RWPE1 (cell line): Measurements from ENCODE around the gene FMO5.
"Not testable (repeated sequence)": the region's sequence is repeated elsewhere in the genome, so short reads cannot be mapped to it uniquely, and the experiment has no call there.

Experiments
- CTCF ChIA-PET: fragments of 350-600 bp; sonication (Branson Sonifier 250); formaldehyde crosslinking; extraction: SDS; loops from one replicate; lab custom pipeline; 2021; lab: Yijun Ruan, JAX
- POLR2A ChIA-PET: fragments of 400-600 bp; formaldehyde crosslinking; extraction: SDS; loops from one replicate; lab custom pipeline; 2020; ENCODE audit warnings: antibody characterized with exemption; ENCODE audit not compliant: low non-redundant PET; lab: Yijun Ruan, JAX
- DNase-seq: peaks from one replicate; pipeline ENCODE4 v3.0.0; 2012; ENCODE audit warnings: low spot score
- H3K27ac ChIP-seq: fragments of 450-650 bp; 2 replicates; pipeline ENCODE4 v1.5.1; 2017
- CTCF ChIP-seq: fragments of 450-650 bp; conservative IDR thresholded peaks from 2 replicates; pipeline ENCODE4 v1.5.1; 2017; ENCODE audit warnings: low read depth, mild to moderate bottlenecking

The FMO5 gene

DNA sequence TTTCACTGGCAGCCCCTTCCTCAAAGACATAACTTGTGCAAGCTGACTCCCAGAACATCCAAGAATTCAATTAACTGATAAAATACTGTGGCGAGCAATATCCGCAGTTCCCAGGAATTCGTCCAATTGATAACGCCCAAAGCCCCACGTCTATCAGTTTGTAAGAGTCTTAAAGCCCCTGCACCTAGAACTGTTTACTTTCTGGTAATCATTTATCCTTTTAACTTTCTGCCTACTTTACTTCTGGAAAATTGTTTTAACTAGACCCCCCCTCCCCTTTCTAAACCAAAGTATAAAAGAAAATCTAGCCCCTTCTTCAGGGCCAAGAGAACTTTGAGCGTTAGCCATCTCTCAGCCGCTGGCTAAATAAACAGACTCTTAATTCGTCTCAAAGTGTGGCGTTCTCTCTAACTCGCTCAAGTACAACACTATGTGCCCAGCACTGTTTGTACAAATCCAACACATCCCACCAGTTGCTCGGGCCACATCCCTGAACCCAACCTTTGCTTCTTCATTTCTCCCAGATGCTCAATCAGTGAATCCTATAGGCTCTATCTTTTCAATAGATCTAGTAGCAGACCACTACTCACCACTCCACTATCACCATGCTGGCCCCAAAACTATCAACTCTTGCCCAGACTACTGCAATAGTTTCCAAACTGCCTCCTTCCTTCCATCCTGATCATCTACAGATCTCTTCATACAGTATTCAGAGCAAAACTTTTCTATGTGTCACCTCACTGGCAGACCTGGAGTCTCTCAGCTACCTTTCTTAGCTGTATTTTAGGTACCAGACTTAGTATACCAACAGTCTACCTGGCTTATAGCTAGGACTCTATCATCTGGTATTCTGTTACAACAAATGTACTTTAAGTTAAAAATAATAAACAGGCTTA is 14.0 kb upstream of the FMO5 start:
- H3K27ac ChIP-seq = no peak overlapping the region
- no peak for DNase-seq
- POLR2A ChIA-PET = no interaction called here
- CTCF ChIA-PET = no interaction called here
- no peak for TF ChIP-seq CTCF

DNA sequence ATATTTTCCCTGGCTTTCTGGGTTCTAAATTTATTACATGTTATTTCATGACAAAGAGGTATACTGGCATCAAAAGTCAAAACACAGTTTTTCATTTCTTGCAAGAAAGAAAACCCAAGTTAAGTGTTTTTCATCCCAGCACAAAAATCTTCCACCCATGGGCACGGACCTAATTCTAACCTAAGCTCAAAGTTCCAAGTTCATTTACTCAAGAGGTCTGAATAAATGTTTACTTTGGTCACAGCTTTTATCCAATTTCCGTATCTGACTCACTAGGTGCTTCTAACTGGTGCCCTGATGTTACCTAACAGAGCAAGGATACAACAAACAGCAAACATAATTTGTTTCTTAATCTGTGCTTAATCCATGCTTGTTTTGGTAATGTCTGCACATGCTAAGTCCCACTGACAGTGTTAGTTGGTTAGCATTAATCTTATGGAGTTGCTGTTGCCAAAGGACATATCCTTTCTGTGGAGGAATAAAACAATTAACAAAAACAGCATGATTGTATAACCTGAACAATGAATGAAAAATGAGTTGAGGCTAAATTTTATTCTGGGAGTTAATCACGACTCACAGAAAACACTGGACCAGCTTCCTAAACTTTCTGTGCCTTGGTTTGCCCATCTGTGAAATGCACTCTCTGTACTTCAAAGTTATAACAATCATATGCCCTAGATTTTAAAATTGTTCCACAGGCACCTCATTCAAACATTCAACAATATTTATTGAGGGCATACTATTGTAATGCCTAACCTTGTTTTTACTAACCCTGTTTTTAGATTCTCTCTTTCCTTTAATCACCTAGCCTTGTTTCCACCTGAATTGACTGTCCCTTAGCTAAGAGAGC is 13.1 kb upstream of the FMO5 start:
- DNase-seq = peak; percentile 7
- no peak overlapping the region for H3K27ac ChIP-seq
- ChIA-PET POLR2A (no interaction called here), CTCF (no interaction called here)
- no peak for TF ChIP-seq CTCF

- DNase-seq = no peak
- no peak for TF ChIP-seq CTCF
- POLR2A ChIA-PET = no interaction called here
- no peak overlapping the region for H3K27ac ChIP-seq
- CTCF ChIA-PET = no interaction called here
Observed at GRCh38 chr1:147236959-147237791, 12.0 kb upstream of the FMO5 start.

- CTCF ChIA-PET = interaction anchor here (0.6 kb wide), 1 partner anchor 49 kb away, joined by 4 read pairs; no protein-coding TSS in a partner anchor
- POLR2A ChIA-PET = no interaction called here
- DNase-seq = no peak
- TF ChIP-seq CTCF = no peak
- no peak overlapping the region for H3K27ac ChIP-seq
Observed at GRCh38 chr1:147236448-147236847, 11.3 kb upstream of the FMO5 start.

DNA sequence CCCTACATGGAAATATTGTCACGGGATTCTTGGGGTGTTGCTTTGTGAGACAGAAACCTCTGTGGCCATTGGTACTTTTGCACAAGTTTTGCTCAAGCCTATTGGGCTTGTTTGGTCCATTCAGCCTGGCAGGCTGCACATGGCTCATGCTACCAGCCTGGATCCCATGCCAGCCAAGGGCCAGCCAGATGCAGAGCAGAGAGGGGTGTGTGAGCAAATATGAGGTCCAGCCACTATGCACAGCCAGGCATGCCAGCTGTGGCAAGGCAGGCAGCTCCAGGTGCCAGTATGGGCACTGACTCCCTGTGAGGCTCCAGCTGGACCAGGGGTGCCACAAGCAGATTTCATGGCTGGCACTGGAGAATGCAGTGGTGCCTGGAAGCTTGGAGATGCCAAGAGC is 10.7 kb upstream of the FMO5 start:
- H3K27ac ChIP-seq = no peak overlapping the region
- POLR2A ChIA-PET = no interaction called here
- TF ChIP-seq CTCF = no peak
- CTCF ChIA-PET = no interaction called here
- DNase-seq = no peak

DNA sequence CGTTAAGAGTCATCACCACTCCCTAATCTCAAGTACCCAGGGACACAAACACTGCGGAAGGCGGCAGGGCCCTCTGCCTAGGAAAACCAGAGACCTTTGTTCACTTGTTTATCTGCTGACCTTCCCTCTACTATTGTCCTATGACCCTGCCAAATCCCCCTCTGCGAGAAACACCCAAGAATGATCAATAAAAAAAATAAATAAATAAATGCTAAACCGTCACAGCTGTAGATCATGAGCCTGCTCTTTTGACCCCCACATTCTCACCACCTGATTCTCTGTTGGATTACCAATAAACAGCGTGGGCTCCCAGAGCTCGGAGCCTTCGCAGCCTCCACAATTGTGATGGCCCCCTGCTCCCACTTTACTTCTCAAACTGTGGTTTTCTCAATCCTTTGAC is 8.8 kb upstream of the FMO5 start:
- H3K27ac ChIP-seq, CTCF ChIA-PET, POLR2A ChIA-PET, DNase-seq: not testable (repeated sequence)

- H3K27ac ChIP-seq, DNase-seq, POLR2A ChIA-PET, CTCF ChIA-PET: not testable (repeated sequence)
Observed at GRCh38 chr1:147231032-147231431, 5.9 kb upstream of the FMO5 start.
